CD4-positive, alpha-beta T cell treated with Interleukin-4 for 4 hours (primary cell): Measurements from ENCODE around the gene TP63.

ENCODE experiments used
- DNase-seq: peaks from one replicate; pipeline ENCODE4 v3.0.0-alpha.2; 2020

TP63 gene

DNA sequence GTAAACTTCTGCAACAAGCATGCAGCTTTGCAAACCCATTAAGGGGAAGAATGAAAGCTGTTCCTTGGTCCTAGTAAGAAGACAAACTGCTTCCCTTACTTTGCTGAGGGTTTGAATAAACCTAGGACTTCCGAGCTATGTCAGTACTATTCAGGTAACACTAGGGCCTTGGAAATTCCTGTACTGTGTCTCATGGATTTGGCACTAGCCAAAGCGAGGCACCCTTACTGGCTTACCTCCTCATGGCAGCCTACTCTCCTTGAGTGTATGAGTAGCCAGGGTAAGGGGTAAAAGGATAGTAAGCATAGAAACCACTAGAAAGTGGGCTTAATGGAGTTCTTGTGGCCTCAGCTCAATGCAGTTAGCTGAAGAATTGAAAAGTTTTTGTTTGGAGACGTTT, 265.3 kb downstream of the TP63 start:
- no peak for DNase-seq

DNA sequence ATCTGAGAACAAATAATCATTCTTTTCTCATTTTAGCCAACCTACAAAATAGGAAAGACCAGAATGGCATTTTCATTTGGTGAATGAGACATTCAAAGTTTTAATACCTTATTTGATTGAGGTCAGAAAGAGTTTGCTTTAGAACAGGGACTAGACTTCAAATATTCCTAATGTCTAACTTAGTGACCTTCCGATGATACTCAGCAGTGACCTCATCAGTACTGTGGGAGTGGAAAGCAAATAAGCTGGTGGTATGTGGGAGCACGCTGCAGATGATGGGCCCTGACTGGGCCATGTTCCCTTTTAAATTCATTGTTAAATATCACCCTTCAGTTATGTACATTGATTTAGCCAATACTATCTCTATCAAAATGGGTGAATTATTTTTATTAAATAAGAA, 266.2 kb downstream of the TP63 start:
- DNase-seq: no peak

DNA sequence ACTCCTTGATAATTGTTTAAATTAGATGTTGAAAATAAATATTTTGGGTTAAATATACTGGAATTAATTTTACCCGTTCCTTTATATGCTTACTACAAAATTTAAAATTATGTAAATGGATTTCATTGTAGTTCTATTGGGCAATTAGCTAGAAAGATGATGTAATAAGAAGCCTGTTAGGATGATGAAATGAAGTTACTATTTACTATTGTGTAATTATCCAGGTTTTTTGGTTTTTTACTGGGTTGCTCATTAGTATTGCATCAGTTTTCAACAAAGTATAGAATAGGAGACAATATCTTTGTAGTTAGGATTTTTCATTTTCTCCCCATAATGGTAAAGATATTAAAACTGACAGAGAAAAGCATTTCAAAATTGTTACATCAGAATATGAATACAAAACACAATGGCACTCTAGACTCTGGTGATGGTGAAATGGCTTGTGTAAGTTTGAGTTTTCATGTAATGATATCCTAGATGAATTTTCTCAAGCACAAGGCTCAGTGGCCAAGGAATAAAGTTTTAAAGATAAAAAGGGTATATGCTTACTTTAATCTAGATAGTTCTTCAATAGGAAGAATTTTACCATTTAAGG, 267.5 kb downstream of the TP63 start:
- DNase-seq: no peak

DNA sequence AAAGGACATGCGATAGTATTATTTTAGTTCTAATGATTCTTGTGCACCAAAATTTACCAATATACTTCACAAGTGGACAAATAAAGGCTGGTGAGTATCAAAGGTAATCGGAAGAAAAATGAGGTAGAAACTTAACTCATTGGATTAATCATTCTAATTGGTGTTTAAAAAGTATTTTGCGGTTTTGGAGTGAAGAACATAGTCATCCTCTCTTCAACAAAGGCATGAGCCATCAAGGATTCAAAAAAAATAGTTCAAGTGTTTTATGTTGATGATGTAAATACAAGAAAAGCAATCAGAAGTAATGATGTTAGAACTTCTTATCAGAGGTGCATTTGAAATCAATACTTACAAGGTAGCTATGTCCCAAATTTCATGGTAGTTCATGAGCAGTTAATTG, 268.0 kb downstream of the TP63 start:
- no peak for DNase-seq

DNA sequence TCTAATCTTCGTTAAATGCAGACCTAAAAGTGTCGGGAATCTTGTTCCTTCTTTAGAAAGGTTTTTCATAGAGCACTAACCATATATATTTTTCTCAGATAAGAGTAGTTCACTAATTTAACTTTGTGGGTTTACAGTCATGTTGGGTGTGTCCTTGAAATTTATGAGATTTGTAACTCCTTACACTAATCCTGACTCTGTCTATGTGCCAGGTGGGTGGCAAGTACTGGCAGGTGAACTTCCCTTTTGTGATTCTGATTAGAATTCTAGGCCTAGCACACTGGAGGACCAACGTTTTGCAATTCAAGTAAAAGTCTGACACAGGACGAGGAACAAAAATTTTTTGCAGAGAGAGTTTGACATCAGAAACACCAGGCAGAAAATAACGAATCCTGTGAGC, 269.4 kb downstream of the TP63 start:
- DNase-seq: no peak

DNA sequence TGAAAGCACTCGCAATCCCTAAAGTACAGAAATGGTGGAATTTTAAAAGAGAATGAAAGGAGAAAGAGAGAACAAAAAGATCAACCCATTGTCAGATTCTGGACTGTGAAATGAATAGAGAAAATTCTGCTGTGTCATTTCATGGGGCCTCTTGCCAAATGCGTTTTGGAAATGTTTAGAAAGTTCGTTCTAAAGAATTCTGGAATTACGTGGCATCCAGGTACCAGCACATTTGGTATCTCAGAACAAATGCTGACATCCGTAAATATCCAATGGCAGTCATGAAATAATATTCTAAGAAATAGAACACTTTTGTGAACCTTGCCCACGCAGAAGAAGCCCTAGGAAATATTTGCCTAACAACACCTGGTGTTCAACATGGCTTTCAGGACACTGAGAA, 270.3 kb downstream of the TP63 start:
- DNase-seq: no peak

DNA sequence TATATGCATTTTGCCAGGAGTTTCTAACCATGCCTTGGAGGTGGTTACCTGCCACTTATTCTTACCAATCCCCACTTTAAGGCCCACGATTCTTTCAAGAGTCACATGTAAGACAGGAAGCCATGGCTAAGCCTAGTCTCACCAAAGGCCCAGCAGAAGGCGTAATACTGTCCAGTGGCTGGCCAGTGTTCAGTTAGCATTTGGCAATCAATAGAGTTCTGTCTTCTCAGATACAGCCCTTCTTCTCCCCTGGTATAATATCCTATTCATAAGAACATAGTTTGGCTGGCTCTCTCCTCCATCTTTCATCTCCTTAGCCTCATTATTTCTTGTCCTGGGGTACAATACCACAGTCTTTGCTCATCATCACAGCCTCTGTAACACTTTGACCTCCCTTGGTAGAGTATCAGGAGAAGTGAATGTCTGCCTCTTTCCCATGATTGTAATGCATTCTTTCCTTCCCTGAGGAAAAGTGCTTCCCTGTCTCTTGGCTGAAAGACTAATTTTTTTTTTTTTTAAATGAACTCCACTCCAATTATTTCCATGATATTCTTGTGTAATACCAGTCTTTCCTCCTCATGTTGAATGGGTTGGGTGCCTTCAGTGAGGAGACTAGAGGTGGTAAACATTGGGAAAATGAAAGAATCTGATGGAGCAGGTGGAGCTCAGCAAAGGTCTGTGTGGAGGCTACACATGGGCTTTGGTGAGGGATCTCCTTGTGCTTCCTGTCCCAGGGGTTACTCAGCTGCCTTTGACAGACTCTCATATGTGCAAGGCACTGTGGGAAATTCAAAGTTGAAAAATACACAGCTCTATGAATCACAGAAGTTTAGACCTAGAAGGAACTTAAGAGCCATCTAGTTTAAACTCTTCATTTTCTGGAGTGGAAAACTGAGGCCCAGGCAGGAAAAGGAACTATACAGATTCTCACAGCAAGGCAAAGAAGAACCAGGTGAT, 271.3 kb downstream of the TP63 start:
- DNase-seq: no peak

DNA sequence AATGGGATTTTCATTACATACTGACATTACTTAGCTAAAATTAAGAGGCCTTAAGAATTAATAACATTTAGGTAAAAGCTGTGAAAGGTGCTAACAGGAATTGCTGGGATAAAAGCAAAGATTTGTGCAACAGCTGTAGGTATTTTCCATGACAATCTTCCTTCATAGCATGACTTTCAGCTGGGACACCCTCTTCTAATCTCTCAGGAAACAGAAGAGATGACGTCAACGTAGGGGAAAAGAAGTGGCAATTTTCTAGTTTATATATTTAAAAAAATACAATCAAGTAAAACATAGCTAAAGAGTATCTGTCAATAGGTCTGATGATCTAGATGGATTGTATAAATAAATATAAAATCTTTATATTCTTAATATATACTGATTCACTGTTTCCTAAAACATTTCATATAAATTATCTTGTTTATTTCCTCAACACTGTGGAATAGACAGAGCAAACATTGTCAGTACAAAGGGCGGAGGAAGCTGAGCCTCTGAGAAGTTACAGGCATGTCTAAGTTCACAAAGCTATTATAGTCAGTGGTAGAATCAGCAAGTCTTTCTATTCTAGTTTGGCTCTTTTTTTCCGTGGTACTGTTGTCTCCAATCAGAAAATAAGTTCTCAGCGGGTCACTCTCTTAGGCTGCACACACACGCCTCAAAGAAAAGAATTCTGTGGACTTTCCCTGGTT, 272.5 kb downstream of the TP63 start:
- DNase-seq: no peak

DNA sequence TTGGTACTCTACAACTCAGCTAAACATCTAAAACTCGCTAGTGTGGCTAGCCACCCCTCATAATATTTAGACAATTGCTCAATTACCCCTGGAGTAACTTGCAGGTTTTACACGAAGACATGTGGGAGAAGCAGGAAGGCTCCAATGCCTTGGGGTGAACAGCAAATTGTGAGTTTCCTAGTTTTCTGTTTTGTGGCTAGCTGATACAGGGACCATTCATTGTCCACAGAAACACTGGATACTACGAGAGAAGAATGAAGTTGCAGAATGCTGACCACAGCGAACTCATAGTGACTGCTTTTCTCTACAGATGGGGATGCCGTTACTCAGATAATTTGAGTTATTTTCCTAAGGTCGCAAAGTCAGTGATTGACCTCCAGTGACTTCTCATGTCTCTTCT, 276.6 kb downstream of the TP63 start:
- no peak for DNase-seq

DNA sequence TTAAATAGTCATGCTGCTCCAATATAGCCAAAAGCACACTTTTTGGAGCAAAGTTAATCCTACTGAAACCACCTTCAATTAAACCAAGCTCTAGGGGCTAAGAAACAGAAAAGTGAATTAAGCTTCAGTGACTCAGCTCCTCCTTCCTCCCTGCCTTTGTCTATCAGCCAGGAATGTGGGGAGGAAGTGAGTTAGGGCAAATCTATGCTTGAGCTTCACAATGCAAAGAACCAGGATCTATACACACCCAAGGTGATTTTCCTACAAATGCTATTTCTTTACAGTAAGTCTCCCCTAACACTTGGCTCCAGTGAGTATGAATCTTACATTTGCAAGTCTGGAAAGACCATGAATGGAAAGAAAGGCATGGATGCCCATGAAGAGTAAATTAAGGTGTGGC, 277.5 kb downstream of the TP63 start:
- no peak for DNase-seq

DNA sequence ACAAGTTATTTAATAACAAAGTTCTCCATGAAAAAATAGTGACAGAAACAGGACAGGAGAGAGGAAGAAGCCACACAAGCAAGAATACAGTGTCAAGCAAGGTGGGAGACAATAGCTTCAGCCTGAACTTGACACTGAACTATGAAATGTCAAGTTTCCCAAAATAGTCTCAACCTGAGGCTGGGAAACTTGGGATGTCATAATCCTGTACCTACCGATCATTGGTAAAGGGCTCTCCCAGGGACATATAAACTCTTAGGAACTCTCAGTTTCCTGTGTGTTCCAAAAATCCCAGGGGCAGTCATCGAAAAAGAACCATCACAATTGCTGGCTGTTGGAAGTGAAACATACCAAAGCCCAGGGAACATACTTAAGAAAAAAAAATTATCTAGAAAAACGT, 277.9 kb downstream of the TP63 start:
- DNase-seq: no peak

DNA sequence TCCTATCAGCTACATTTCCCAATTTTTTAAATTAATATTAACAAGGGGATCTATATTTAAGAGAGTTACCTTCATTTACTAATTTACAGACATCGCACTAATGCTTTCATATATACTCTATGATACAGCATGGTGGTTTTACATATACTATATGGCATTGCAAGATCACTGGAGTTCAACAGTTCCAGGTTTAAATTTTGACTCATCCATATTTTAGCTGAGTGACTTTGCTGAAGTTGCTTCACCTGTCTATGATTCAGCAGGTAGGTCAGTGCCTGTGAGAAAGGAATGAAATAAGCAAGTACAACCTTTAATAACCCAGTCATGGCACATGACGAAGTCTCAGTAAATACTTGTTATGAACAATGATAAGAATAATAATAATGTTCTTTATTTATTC, 278.4 kb downstream of the TP63 start:
- no peak for DNase-seq

DNA sequence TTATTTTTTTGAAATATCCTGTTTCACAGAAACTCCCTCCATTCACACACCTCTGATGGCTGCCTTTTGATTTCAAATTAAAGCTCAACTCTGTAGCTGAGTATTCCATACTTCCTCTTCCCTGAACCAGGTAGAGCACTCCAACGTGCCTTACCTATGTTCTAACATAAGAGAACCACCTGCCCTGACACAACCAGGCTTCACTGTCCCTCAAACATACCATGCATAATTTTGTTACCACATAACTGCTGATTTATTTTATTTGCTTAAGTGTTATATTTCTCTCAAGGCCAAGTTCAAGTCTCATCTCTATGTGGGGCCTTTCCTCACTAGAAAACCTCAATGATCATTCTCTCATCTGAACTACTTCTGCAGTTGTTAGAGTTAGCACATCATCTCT, 279.8 kb downstream of the TP63 start:
- DNase-seq: no peak

DNA sequence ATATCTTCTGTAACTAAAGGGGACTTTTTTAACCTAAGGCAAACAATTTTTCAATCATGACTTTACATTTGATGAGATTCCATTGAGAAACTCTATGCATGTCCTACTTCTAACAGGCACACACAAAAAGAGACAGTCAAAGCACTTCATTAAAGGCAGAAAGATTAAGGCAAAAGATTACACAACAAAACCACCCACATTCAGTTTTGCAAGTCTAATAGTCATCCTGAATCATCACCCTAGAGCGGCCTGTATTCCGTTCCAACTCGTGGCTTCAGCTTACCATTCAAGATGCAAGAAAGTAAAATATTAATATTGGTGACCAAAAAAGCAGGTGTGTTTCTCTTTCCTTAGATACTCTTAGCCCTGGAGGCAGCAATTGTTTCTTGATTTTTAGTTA, 283.6 kb downstream of the TP63 start:
- no peak for DNase-seq

DNA sequence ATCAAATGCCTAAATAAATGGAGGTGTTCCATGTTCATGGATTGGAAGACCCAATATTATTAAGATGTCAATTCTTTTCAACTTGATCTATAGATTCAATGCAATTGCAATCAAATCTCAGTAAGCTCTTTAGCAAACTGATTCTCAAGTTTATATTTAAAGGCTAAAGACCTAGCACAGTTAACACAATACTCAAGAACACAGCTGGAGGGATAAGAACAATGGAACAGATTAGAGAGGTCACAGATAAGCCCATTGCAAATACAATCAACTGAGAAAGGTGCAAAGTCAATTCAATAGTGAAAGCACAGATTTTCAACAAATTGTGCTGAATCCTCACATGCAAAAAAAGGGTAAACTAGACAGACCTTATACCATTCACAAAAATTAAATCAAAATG, 290.6 kb downstream of the TP63 start:
- DNase-seq: no peak

DNA sequence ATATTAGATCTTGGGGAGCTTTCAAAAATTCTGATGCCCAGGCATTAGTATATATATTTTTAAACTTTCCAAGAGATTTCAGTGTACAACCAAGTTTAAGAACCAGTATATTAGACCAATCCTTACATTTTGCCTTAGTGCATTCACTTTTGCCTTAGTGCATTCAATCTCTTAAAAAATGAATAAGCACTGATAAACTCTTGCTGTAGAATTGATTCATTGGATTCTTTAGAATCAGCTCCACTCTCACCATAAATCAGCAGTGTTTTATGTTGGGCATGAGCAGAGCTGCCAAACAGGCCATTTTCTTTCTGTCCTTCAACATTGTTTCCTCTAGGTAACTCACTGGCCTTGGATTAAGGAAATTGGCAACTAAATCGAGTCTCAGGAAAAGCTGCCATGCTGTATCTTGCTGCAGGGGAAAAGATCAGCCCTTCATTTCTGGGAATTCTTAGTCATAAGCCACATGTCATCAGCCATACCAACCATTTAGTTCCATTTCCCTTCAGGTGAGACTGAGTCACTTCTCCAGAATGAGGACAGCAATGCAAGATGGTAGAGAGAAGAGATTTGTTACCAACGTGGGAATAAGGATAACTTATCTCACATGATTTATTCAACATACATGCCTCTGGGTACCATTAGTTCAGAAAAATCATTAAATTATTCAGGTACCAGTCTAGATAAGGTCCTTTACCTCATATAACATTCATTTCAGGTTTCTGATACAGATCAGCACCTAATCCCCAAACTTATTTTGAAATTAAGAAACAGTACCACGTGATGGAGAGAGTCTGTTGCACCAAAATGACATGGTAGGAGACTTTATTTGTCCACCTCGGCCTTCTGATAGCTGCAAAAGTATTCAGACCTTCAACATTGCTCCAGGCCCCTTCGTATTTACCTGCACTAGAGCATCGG, 297.0 kb downstream of the TP63 start:
- DNase-seq: no peak

DNA sequence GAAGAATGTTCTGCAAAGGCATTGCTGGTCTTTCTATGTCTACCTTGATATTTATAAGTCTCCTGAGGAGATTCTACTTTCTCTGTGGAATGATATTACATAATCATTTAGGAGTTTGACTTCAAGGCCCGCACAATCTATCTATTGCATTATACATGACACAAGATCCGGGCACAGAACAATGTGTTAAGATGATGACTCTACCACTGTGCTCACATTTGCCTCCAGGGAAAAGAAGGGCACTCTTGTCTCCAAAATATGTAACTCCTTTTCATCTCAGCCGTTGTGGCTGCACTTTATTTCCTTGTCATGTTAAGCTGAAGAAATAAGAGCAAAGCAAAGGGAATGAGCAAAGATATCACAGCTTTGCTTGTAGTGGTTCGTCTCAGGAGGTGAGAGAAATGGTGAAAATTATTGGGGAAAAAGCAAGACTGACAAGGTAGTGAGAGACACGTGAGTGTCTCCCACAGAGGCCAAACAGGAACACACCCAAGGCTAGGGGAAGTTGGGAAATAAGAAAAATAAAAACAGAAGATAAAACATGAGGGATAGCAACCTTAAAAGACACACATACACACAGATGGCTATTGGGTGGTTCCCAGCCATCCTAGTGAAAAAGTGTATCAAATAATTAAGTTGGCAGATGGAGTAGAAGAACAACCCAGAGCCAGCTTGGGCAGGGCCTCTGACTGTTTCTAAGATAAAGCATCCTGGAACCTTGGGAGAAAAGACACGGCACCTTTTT, 305.2 kb downstream of the TP63 start:
- DNase-seq: no peak

DNA sequence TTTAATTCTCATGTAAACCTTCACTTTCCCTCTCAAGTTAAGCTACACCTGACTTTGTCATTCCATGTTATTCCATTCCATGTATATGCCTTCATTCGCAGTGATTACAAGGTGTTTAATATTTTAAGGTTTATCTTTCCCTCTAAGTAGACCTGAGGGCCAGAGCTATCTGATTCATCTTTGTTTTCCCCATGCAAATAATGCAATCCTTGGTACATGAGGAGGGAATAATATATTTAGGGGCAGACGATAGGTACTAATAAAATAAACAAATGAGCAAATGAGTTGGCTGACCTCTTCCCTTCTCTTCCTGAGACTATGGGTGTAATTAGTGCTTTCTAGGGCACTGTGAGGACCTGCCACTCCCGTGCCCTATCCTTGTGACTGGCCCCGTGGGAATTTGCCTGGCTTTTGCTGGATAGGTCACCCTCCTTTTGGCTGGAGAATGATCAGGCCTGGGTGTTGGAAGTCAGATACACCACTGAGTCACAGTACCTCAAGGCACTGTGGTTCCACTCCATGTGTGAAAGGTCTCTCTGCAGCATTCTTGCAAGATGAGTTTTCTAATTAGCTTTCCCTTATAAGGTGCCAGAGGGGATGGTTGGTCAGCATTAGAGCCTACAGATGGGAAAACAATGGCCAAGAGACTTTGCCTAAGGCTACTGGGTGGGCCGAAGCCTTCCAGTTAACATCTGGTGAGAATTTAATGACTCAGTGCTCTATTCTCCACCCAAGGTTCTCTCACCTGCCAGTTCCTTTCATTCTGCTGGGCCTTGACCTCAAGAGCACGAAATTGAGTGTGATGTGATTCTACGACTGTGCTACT, 306.3 kb downstream of the TP63 start:
- no peak for DNase-seq

DNA sequence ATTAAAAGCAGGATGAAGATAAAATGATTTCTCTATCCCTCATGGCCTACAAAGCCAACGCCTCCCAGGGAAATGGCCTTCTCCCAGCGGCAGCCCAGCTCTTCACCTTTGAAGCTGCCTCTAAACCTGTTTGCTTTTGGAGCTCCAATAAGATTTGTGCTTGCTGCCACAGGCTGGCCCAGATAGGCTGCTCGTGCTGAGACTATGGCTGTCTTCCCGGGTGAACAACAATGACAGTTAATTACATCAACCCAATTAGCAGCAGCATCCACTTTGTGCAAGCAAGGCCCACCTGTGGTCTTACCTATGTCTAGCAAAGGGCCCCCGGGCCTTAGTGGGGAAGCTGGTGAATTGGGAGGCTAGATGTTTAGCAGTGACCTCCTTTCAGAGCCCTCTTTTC, 309.9 kb downstream of the TP63 start:
- no peak for DNase-seq

DNA sequence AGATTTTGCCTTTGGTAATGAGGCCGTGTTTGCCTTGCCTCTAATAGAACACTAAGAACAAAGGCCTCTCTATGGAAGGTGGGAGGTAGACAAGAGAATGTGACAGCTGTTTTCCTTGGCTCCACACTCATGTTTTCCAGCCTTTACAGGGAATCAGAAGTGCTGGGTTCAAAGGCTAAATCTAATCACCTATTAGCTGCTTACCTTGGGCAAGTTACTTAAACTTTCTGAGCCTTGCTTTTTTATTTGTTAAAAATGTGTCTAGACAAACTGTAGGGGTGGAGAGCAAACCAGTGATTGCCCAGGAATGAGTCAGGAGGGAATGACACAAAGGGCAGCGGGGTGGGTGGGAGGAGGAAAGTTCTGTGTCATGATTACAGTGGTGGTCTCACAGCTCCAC, 310.5 kb downstream of the TP63 start:
- no peak for DNase-seq

DNA sequence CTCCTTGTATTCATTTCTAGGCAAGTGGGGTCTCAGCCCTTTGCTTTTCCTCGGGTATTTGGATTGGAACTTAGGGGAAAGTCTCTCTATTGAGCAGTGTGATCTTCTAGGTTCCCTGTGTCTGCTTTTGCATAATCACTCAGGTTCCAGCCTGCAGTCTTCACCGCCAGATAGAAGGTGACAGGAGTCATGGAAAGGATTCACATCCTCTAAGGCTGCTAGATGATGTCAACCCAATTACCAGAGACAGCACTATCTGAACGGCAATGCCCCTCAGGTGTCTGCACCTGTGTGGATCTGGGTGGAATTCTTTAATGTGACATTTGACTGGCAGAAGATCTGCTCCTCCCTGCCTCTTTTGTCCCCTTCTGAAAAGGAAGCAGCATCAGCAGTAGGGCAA, 311.8 kb downstream of the TP63 start:
- DNase-seq: no peak
